Measurements from ENCODE around the gene CCDC107. TPM values are rescaled to one million over a fixed set of nuclear protein-coding genes. Genes with fewer than 3 reads are reported as not detected.

CCDC107 gene
- total and polyA plus RNA-seq, 12 donors: 37.9 to 210 (median 46.9) TPM

DNA sequence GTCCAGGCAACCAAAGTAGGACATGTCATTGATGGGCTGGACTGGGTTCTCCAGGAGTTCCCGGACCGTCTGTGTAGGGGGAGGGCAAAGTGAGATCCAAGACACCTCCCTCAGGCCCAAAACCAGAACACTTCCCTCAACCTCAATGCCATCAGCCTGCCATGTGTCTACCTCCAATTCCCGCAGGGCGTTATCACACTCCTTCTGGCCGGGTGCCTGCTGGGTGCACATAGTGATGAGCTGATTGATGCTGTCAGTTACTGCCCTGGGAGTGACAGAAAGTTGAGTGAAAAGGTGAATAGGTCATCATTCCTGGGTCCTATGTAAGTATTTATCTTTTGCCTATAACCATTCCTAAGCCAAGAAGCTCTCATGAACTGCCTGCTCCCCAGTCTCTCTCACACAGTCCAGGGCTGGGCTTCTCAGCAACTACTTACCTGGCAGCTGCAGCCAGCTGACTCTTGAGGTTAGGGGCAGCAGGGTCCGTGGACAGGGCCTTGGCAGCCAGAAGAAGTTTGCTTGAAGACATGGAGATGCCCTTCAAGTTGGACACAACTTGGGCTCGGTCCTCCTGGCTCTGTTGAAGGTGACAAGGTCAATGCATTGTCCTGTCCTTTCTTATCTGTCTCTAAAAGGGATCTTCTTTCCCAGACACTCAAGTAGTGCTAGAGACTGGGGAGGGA is 52.9 kb downstream of the CCDC107 start:
- Histone ChIP-seq H3K27ac (no peak overlapping the region), H3K27me3 (no peaks in the 10 kb centered on the region), H3K36me3 (peaks cover 21 to 100% (median 96%) of the 10 kb centered on the region in 9 donors), H3K4me1 (no peaks in the 10 kb centered on the region), H3K4me3 (no peak overlapping the region), H3K9me3 (no peaks in the 10 kb centered on the region)
- ATAC-seq: peak in 2 of 8 donors; percentile 5 to 17
- no peak for DNase-seq
- intact Hi-C loops (cut with DNase I): loop anchor here in 1 of 10 donors (5.0 kb wide), 1 partner anchor 1689 kb away; no protein-coding TSS in a partner anchor
- TF ChIP-seq, protein P1, sequence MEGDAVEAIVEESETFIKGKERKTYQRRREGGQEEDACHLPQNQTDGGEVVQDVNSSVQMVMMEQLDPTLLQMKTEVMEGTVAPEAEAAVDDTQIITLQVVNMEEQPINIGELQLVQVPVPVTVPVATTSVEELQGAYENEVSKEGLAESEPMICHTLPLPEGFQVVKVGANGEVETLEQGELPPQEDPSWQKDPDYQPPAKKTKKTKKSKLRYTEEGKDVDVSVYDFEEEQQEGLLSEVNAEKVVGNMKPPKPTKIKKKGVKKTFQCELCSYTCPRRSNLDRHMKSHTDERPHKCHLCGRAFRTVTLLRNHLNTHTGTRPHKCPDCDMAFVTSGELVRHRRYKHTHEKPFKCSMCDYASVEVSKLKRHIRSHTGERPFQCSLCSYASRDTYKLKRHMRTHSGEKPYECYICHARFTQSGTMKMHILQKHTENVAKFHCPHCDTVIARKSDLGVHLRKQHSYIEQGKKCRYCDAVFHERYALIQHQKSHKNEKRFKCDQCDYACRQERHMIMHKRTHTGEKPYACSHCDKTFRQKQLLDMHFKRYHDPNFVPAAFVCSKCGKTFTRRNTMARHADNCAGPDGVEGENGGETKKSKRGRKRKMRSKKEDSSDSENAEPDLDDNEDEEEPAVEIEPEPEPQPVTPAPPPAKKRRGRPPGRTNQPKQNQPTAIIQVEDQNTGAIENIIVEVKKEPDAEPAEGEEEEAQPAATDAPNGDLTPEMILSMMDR (IDR thresholded peaks at IDR 0.05): no peak
- 58 to 65% methylated on average over 7 of the region's 7 CpGs for WGBS, 2 donors

Small RNA genes lying within 50 kb of the gene (microRNA-seq; reads per million reads assigned to microRNA genes)
- 0 reads per million in 2 donors for gene MIR6852

Other genes with a start within 250 kb of the CCDC107 start
- 10 to 100 TPM; 22.1 to 34.9 (median 28.2) TPM for gene RUSC2, start 168.2 kb upstream of the CCDC107 start, total RNA-seq
- 10 to 100 TPM; 22.5 to 32.7 TPM for gene RUSC2, start 168.2 kb upstream of the CCDC107 start, polyA plus RNA-seq
- 10 to 100 TPM; 18.0 to 33.1 (median 22.7) TPM for gene TESK1, start 53.0 kb upstream of the CCDC107 start, total RNA-seq
- 10 to 100 TPM; 36.4 to 38.8 TPM for gene TESK1, start 53.0 kb upstream of the CCDC107 start, polyA plus RNA-seq
- 1 to 10 TPM in 4 of 10 donors, under 1 TPM in 5, not detected in 1; 0.51 to 6.8 (median 0.54) TPM for gene CD72, start 39.9 kb upstream of the CCDC107 start, total RNA-seq
- under 1 TPM; 0.43 to 0.73 TPM for gene CD72, start 39.9 kb upstream of the CCDC107 start, polyA plus RNA-seq
- gene SIT1, start 7.4 kb upstream of the CCDC107 start, total RNA-seq: 1 to 10 TPM in 1 of 10 donors, under 1 TPM in 5, not detected in 4; 0.19 to 3.6 (median 0.33) TPM
- under 1 TPM in 1 of 2 donors, not detected in 1; 0.25 TPM for gene SIT1, start 7.4 kb upstream of the CCDC107 start, polyA plus RNA-seq
- over 10,000 TPM in 3 of 10 donors, 1,000 to 10,000 TPM in 7; 3,879 to 14,997 (median 5,788) TPM for gene RMRP, start 273 bp upstream of the CCDC107 start, total RNA-seq
- gene RMRP, start 273 bp upstream of the CCDC107 start, polyA plus RNA-seq: 100 to 1,000 TPM in 1 of 2 donors, 10 to 100 TPM in 1; 14.9 to 476 TPM
- gene ARHGEF39, start 6.9 kb downstream of the CCDC107 start, total RNA-seq: under 1 TPM in 8 of 10 donors, not detected in 2; 0.09 to 0.85 (median 0.30) TPM
- 1 to 10 TPM in 1 of 2 donors, under 1 TPM in 1; 0.35 to 1.3 TPM for gene ARHGEF39, start 6.9 kb downstream of the CCDC107 start, polyA plus RNA-seq
- gene CA9, start 15.6 kb downstream of the CCDC107 start, total RNA-seq: 10 to 100 TPM in 1 of 10 donors, 1 to 10 TPM in 1, under 1 TPM in 3, not detected in 5; 0.20 to 13.2 (median 0.24) TPM
- gene CA9, start 15.6 kb downstream of the CCDC107 start, polyA plus RNA-seq: 1 to 10 TPM in 1 of 2 donors, not detected in 1; 1.0 TPM
- 100 to 1,000 TPM; 548 to 922 (median 784) TPM for gene TPM2, start 31.6 kb downstream of the CCDC107 start, total RNA-seq
- 1,000 to 10,000 TPM in 1 of 2 donors, 100 to 1,000 TPM in 1; 597 to 1,940 TPM for gene TPM2, start 31.6 kb downstream of the CCDC107 start, polyA plus RNA-seq
- 100 to 1,000 TPM; 206 to 323 (median 238) TPM for gene TLN1, start 73.9 kb downstream of the CCDC107 start, total RNA-seq
- 100 to 1,000 TPM in 1 of 2 donors, 10 to 100 TPM in 1; 99.6 to 247 TPM for gene TLN1, start 73.9 kb downstream of the CCDC107 start, polyA plus RNA-seq
- gene CREB3, start 74.4 kb downstream of the CCDC107 start, total RNA-seq: 10 to 100 TPM; 16.2 to 29.5 (median 20.2) TPM
- 10 to 100 TPM; 24.4 to 39.1 TPM for gene CREB3, start 74.4 kb downstream of the CCDC107 start, polyA plus RNA-seq
- gene GBA2, start 90.9 kb downstream of the CCDC107 start, total RNA-seq: 100 to 1,000 TPM in 1 of 10 donors, 10 to 100 TPM in 9; 47.4 to 101 (median 74.7) TPM
- 100 to 1,000 TPM in 1 of 2 donors, 10 to 100 TPM in 1; 81.9 to 102 TPM for gene GBA2, start 90.9 kb downstream of the CCDC107 start, polyA plus RNA-seq
- 10 to 100 TPM; 31.1 to 39.4 (median 34.0) TPM for gene RGP1, start 91.0 kb downstream of the CCDC107 start, total RNA-seq
- 1 to 10 TPM; 8.2 to 9.3 TPM for gene RGP1, start 91.0 kb downstream of the CCDC107 start, polyA plus RNA-seq
- gene MSMP, start 96.0 kb downstream of the CCDC107 start, total RNA-seq: under 1 TPM in 1 of 10 donors, not detected in 9; 0.60 TPM
- gene MSMP, start 96.0 kb downstream of the CCDC107 start, polyA plus RNA-seq: under 1 TPM in 1 of 2 donors, not detected in 1; 0.19 TPM
- gene NPR2, start 133.3 kb downstream of the CCDC107 start, total RNA-seq: 10 to 100 TPM; 18.9 to 26.4 (median 20.8) TPM
- 10 to 100 TPM; 13.5 to 25.5 TPM for gene NPR2, start 133.3 kb downstream of the CCDC107 start, polyA plus RNA-seq
- gene SPAG8, start 154.0 kb downstream of the CCDC107 start, total RNA-seq: 1 to 10 TPM in 9 of 10 donors, under 1 TPM in 1; 0.86 to 4.2 (median 2.9) TPM
- gene SPAG8, start 154.0 kb downstream of the CCDC107 start, polyA plus RNA-seq: 1 to 10 TPM in 1 of 2 donors, under 1 TPM in 1; 0.84 to 6.0 TPM
- gene HINT2, start 156.8 kb downstream of the CCDC107 start, total RNA-seq: 10 to 100 TPM; 56.8 to 83.1 (median 76.7) TPM
- 100 to 1,000 TPM in 1 of 2 donors, 10 to 100 TPM in 1; 69.9 to 120 TPM for gene HINT2, start 156.8 kb downstream of the CCDC107 start, polyA plus RNA-seq
- gene FAM221B, start 170.4 kb downstream of the CCDC107 start, total RNA-seq: not detected
- gene FAM221B, start 170.4 kb downstream of the CCDC107 start, polyA plus RNA-seq: not detected
- gene TMEM8B, start 170.9 kb downstream of the CCDC107 start, total RNA-seq: 10 to 100 TPM; 13.6 to 22.9 (median 20.5) TPM
- 1 to 10 TPM; 6.7 to 8.0 TPM for gene TMEM8B, start 170.9 kb downstream of the CCDC107 start, polyA plus RNA-seq
- not detected for gene OR13J1, start 212.1 kb downstream of the CCDC107 start, total RNA-seq
- not detected for gene OR13J1, start 212.1 kb downstream of the CCDC107 start, polyA plus RNA-seq
- 1 to 10 TPM; 1.5 to 6.1 (median 2.2) TPM for gene HRCT1, start 247.9 kb downstream of the CCDC107 start, total RNA-seq
- 10 to 100 TPM in 1 of 2 donors, 1 to 10 TPM in 1; 7.2 to 13.9 TPM for gene HRCT1, start 247.9 kb downstream of the CCDC107 start, polyA plus RNA-seq